GM12872 (cell line): ENCODE measurements around the gene TLCD1.

ENCODE experiments used
- CTCF ChIP-seq: IDR thresholded peaks from 3 replicates; pipeline ENCODE4 v1.5.1; 2011; ENCODE audit warnings: low read depth, mild to moderate bottlenecking, low read length, moderate library complexity; ENCODE audit not compliant: insufficient read depth

The TLCD1 gene

DNA sequence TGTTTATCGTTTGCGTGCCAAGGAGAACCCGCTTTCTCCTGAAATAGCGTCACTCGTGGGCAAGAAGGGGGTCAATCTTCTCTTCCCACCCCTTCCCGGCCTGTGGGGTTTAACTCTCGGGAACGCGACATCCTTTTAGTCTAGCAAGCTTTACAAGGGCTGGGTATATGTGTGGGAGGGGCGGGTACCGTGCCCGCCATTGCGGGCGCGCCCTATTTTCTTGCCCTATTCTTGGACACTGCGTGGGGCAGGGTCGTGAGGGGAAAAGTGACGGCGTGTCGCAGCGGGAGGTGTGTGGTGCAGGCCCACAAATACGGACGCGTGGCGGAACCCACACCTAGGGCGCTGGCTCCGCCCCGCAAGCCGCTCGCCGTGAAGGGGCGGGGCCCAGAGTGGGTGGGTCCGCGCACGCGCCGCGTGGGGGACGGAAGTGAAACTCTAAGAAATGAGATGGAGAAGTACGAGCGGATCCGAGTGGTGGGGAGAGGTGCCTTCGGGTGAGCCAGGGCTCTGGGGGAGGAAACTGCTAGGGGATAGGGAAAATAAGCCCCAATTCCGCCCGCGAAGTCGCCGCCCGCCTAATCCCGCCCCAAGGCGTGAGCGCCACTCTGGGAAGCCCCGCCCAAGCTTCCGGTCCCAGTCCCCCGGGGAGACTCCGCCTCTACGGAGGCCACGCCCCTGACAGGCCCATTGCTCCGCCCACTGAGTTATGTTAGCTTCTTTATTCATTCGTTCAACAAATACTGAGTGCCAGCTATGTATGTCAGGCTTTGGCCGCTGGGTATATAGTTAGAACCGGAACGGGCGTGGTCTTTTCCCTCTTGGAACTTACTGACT, 2.5 kb upstream of the TLCD1 start, which contains the start of gene NEK8:
TSS of gene NEK8 (plus strand) at position 425 of the 837 bp plus-strand sequence. CDS start at position 451, 26 bp downstream.
- no peak for TF ChIP-seq CTCF

- TF ChIP-seq CTCF, result peak; percentile 97
Measured at GRCh38 chr17:28726627-28727491, 826 bp upstream of the TLCD1 start.

GRCh38 chr17:28725660-28726225, 290 bp downstream of the TLCD1 start:
- no peak for TF ChIP-seq CTCF

DNA sequence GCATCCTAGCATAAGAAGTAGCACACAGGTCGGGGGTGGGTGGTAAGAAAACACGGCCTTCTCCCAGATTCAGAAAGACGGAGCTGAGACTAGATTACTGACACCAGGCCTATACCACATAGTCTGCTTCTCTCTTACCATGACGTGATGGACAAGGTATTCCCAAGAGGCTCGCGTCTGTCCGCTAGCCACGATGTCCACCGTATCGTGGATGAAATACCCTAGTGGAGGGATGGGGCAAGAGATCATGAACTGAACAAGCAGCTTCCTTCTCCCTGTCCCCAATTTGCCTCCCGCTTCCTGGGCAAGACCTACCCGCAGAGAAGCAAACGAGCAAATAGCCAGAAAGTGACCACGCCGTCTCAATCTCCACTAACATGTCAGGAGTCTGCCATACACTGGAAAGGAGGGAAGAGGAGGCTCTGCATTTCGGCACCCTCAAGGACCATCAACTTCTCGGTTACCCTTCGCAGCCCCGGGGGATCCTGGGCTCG, 820 bp downstream of the TLCD1 start:
- TF ChIP-seq CTCF, result peak; percentile 41; the same call in 1 of the 3 replicates

GRCh38 chr17:28724500-28725165, 1.4 kb downstream of the TLCD1 start:
- no peak for TF ChIP-seq CTCF

GRCh38 chr17:28723159-28723835, 2.7 kb downstream of the TLCD1 start:
- TF ChIP-seq CTCF, result no peak
